ENCODE data around the gene SLC39A9.

DNA sequence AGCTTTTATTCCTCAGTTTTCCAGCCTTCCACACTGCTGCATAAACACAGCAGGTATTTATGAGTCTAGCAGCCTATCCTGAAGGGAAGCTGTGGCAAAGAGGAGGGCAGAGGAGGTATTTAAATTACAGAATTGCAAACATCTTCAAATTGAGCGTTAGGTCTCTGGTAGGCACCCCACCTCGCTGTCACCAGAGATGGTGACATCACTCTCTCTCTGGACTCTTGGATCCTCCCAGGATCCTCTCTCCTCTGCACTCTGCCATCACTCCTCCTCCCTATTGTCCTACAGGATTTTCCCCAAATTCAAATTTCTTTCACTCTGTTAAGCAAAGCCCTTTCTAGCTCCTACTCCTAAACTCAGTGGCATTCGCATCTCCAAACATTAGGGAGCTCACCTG is 92.7 kb downstream of the SLC39A9 start:
- TF ChIP-seq, protein P1, sequence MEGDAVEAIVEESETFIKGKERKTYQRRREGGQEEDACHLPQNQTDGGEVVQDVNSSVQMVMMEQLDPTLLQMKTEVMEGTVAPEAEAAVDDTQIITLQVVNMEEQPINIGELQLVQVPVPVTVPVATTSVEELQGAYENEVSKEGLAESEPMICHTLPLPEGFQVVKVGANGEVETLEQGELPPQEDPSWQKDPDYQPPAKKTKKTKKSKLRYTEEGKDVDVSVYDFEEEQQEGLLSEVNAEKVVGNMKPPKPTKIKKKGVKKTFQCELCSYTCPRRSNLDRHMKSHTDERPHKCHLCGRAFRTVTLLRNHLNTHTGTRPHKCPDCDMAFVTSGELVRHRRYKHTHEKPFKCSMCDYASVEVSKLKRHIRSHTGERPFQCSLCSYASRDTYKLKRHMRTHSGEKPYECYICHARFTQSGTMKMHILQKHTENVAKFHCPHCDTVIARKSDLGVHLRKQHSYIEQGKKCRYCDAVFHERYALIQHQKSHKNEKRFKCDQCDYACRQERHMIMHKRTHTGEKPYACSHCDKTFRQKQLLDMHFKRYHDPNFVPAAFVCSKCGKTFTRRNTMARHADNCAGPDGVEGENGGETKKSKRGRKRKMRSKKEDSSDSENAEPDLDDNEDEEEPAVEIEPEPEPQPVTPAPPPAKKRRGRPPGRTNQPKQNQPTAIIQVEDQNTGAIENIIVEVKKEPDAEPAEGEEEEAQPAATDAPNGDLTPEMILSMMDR (conservative IDR thresholded peaks at IDR 0.05; ENCODE audit: low read depth, low read length) = no peak
- TF ChIP-seq EZH2 (IDR thresholded peaks at IDR 0.05; ENCODE audit: low read length, unreplicated experiment) = no peak
